ENCODE data around the gene SLC44A4.
A peak's percentile ranks its signal among the peaks of the same experiment; 100 is the strongest.

SLC44A4 gene

DNA sequence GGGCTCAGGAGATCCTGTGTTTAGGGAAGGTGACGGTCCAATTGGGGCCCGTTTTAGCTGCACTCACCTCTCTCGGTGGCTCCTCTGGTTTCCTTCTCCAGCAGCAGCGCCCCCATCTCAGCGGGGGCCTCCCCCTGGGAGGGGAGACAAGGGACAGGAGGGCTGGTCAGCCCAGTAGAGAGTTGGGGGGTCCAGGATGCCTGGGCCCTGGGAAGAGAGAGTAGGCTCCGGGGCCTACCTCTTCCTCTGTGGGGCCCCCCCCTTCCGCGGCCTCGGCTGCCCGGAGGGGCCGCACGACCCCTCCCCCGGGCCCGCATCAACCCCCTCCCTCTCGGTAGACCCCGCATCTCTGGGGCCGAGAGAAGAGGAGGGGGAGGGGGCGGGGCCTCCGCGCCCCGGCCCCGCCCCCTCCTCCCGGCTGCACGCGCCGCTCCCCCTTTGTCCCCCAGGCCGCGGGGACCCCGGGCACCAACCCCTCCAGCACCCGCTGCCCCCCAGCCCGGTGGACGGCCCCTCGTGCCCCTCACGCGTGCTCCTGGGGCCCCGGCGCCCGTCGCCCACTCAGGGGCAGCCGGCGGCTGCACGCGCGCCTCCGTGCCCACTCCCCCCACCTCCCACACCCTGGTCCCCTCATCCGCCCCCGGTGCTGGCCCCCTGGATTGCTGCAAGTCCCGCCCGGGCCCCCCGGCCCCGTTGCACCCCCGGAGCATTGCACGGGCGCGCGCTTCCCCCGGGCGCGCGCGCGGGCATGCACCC, 18.2 kb upstream of the SLC44A4 start:
- no peaks in the 10 kb centered on the region for H4K20me1 ChIP-seq (ENCODE audit: control insufficient read depth, insufficient read depth, low read depth, low read length)
- H3K4me3 ChIP-seq (ENCODE audit: low read length): peak overlapping the region; percentile 86
- peak overlapping the region; percentile 35 for H3K27ac ChIP-seq (ENCODE audit: low read depth, low read length)
- H3K4me2 ChIP-seq (ENCODE audit: low read length): peak overlapping the region; percentile 85
- H3K27me3 ChIP-seq (ENCODE audit: control insufficient read depth, low read length): no peaks in the 10 kb centered on the region
- no peaks in the 10 kb centered on the region for H3K9me2 ChIP-seq (replicated peaks; ENCODE audit: control insufficient read depth, low read length)
- no peaks in the 10 kb centered on the region for H3K9me3 ChIP-seq (ENCODE audit: control insufficient read depth, insufficient read depth, low read length)
- peaks cover 40% of the 10 kb centered on the region for H3K79me2 ChIP-seq (ENCODE audit: control insufficient read depth, low read length)
- peaks cover 32% of the 10 kb centered on the region for H3K4me1 ChIP-seq (ENCODE audit: control insufficient read depth, low read length)
- H3F3A ChIP-seq (ENCODE audit: control insufficient read depth, insufficient read depth): peaks cover 5% of the 10 kb centered on the region
- H3K36me3 ChIP-seq (ENCODE audit: control insufficient read depth, low read length): peaks cover 45% of the 10 kb centered on the region
- TF ChIP-seq EZH2phosphoT487 (IDR thresholded peaks at IDR 0.05; ENCODE audit: borderline replicate concordance, low read length): no peak
- TF ChIP-seq, protein P1, sequence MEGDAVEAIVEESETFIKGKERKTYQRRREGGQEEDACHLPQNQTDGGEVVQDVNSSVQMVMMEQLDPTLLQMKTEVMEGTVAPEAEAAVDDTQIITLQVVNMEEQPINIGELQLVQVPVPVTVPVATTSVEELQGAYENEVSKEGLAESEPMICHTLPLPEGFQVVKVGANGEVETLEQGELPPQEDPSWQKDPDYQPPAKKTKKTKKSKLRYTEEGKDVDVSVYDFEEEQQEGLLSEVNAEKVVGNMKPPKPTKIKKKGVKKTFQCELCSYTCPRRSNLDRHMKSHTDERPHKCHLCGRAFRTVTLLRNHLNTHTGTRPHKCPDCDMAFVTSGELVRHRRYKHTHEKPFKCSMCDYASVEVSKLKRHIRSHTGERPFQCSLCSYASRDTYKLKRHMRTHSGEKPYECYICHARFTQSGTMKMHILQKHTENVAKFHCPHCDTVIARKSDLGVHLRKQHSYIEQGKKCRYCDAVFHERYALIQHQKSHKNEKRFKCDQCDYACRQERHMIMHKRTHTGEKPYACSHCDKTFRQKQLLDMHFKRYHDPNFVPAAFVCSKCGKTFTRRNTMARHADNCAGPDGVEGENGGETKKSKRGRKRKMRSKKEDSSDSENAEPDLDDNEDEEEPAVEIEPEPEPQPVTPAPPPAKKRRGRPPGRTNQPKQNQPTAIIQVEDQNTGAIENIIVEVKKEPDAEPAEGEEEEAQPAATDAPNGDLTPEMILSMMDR (IDR thresholded peaks at IDR 0.05; ENCODE audit: low read depth, low read length, poor library complexity, severe bottlenecking): no peak

DNA sequence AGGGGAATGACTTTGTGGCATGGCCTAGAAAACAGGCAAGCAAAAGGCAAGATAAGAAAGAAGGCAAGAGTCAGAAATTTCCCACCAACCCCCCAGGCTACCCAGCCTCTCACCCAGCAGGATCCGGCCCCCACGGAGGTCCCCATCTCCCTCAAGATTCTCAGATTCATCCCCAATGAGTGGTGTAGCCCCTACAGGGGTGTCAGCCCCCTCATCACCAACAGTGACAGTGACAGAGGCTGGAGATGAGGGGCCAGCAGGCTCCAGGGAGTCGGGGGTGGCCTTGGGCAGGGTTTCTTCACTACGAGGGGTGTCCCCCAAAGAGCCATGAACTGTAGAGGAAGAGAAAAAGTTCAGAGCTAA, 17.7 kb upstream of the SLC44A4 start:
- Histone ChIP-seq H3K27ac (ENCODE audit: low read depth, low read length) (peak overlapping the region; percentile 35), H3K36me3 (ENCODE audit: control insufficient read depth, low read length) (peaks cover 50% of the 10 kb centered on the region), H4K20me1 (ENCODE audit: control insufficient read depth, insufficient read depth, low read depth, low read length) (no peaks in the 10 kb centered on the region), H3K4me2 (ENCODE audit: low read length) (peak overlapping the region; percentile 85), H3K27me3 (ENCODE audit: control insufficient read depth, low read length) (no peaks in the 10 kb centered on the region), H3K9me2 (replicated peaks; ENCODE audit: control insufficient read depth, low read length) (no peaks in the 10 kb centered on the region), H3K9me3 (ENCODE audit: control insufficient read depth, insufficient read depth, low read length) (no peaks in the 10 kb centered on the region), H3K4me3 (ENCODE audit: low read length) (peak overlapping the region; percentile 86), H3K79me2 (ENCODE audit: control insufficient read depth, low read length) (peaks cover 40% of the 10 kb centered on the region), H3F3A (ENCODE audit: control insufficient read depth, insufficient read depth) (peaks cover 5% of the 10 kb centered on the region), H3K4me1 (ENCODE audit: control insufficient read depth, low read length) (peaks cover 32% of the 10 kb centered on the region)
- TF ChIP-seq EZH2phosphoT487 (IDR thresholded peaks at IDR 0.05; ENCODE audit: borderline replicate concordance, low read length): no peak
- TF ChIP-seq, protein P1 (IDR thresholded peaks at IDR 0.05; ENCODE audit: low read depth, low read length, poor library complexity, severe bottlenecking): no peak

GRCh38 chr6:31892821-31893220, 14.0 kb upstream of the SLC44A4 start:
- Histone ChIP-seq H3K4me2 (ENCODE audit: low read length) (no peak overlapping the region), H3K9me3 (ENCODE audit: control insufficient read depth, insufficient read depth, low read length) (no peaks in the 10 kb centered on the region), H3K27ac (ENCODE audit: low read depth, low read length) (no peak overlapping the region), H4K20me1 (ENCODE audit: control insufficient read depth, insufficient read depth, low read depth, low read length) (no peaks in the 10 kb centered on the region), H3K27me3 (ENCODE audit: control insufficient read depth, low read length) (no peaks in the 10 kb centered on the region), H3K9me2 (replicated peaks; ENCODE audit: control insufficient read depth, low read length) (no peaks in the 10 kb centered on the region), H3F3A (ENCODE audit: control insufficient read depth, insufficient read depth) (no peaks in the 10 kb centered on the region; the same call in 1 of the 2 replicates), H3K4me1 (ENCODE audit: control insufficient read depth, low read length) (peaks cover 9% of the 10 kb centered on the region), H3K4me3 (ENCODE audit: low read length) (no peak overlapping the region), H3K79me2 (ENCODE audit: control insufficient read depth, low read length) (peaks cover 16% of the 10 kb centered on the region), H3K36me3 (ENCODE audit: control insufficient read depth, low read length) (peaks cover 73% of the 10 kb centered on the region)
- TF ChIP-seq EZH2phosphoT487 (IDR thresholded peaks at IDR 0.05; ENCODE audit: borderline replicate concordance, low read length): no peak
- TF ChIP-seq, protein P1 (IDR thresholded peaks at IDR 0.05; ENCODE audit: low read depth, low read length, poor library complexity, severe bottlenecking): no peak
